GM12873 (cell line): ENCODE results near the gene ZNF280C.

Experiments
- TF ChIP-seq, protein P1 (sequence below): IDR thresholded peaks from 2 replicates; pipeline ENCODE4 v1.5.1; 2012; ENCODE audit warnings: low read depth, mild to moderate bottlenecking, moderate library complexity, low read length, control low read depth; ENCODE audit not compliant: insufficient read depth; ENCODE audit errors: missing control alignments

ZNF280C gene

DNA sequence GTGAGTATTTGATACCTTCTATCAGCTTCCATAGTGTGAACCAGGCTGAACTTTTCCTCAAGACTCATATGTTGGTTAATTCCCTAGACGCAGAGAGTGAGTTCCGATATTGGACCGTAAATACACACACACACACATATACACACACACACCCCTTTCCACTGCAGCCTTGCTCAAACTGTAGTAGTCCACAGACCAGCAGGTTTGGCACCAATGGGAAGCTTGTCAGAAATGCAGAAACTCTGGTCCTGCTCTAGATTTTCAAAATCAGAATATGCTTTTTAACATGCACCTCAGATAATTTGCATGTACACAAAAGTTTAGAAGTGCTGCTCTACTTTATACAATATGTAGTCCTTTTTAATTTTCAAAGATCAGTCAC lies 27.6 kb upstream of the ZNF280C start:
- TF ChIP-seq, protein P1, sequence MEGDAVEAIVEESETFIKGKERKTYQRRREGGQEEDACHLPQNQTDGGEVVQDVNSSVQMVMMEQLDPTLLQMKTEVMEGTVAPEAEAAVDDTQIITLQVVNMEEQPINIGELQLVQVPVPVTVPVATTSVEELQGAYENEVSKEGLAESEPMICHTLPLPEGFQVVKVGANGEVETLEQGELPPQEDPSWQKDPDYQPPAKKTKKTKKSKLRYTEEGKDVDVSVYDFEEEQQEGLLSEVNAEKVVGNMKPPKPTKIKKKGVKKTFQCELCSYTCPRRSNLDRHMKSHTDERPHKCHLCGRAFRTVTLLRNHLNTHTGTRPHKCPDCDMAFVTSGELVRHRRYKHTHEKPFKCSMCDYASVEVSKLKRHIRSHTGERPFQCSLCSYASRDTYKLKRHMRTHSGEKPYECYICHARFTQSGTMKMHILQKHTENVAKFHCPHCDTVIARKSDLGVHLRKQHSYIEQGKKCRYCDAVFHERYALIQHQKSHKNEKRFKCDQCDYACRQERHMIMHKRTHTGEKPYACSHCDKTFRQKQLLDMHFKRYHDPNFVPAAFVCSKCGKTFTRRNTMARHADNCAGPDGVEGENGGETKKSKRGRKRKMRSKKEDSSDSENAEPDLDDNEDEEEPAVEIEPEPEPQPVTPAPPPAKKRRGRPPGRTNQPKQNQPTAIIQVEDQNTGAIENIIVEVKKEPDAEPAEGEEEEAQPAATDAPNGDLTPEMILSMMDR: no peak

DNA sequence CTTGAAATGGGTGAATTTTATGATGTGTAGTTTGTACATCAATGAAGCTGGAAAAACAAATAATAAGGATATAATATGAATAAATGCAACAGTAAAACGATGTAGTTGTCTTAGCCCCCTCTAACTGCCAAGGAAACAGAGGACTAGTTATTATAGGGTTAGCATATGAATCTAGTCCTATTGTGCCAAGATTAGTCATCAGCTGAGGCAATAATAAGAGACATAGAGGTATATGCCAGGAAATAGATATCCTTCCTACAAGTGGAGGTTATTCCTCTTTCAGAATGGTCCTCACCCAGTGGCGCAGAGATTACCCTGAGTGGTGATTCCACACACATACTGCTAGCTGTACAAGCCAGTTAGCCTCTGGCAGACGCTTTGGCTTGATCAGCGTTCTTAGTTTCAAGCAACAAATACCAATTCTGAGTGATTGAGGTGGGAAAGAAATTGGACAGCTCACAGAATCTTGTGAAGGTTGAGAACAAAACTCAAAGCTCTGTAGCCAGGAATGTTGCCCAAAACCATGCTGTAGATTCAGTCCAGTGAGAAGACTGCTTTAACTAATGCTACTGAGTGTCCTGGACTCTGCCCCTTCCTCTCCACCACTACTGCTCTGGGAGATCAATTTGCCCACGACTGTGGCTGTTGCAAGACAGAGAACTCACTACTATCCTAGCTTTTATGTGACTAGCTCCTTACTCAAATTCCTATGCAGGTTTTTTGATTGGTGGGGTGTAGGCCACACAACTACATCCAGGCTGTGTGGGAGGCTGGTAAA lies 27.0 kb upstream of the ZNF280C start:
- TF ChIP-seq, protein P1: no peak

DNA sequence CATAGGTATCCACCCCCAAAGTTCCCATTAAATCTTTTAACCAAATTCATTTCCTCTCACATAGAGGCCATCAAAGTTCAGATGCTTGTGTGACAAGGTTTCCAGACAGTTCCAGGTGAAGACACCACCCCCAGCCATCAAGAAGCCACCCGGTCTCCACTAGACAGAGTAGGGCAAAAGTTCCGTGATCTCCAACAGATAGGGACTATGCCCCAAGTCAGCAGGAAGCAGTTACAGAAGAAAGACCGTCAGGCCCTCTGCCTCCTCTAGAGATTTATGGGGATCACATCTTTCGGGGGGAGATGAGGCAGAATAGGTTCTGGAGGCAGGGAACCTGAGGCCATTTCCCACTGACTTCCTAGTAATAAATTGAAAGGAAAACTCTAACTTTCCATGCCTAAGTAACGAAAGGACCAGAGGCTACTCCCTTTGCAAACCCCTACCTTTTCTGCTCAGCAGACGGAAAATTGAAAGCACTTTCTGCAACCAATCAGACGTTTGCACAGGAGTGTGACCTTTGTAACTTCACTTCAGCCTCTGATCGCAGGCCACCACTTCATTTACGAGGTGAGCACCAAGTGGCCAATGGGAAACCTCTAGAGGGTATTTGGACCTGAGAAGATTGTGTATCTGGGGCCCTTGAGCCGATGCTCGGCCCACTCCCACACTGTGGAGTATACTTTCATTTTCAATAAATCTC lies 18.5 kb upstream of the ZNF280C start:
- TF ChIP-seq, protein P1: no peak

DNA sequence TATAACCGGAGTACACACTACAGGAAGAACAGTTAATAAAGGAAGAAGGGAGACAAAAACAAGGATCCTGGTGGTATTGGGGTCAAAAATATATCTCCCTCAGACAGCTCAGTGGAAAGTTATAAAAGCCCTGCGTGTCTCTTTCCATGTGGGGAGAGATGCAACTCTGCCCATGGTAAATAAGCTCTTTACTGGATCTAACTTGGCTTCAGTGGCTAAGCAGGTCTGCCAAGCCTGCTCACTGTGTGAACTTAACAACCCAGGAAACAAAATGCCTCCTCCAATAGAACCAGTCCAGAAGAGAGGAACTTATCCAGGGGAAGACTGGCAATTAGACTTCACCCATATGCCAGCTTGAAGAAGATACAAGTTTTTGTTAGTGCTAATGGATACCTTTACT lies 17.0 kb upstream of the ZNF280C start:
- TF ChIP-seq, protein P1: no peak

DNA sequence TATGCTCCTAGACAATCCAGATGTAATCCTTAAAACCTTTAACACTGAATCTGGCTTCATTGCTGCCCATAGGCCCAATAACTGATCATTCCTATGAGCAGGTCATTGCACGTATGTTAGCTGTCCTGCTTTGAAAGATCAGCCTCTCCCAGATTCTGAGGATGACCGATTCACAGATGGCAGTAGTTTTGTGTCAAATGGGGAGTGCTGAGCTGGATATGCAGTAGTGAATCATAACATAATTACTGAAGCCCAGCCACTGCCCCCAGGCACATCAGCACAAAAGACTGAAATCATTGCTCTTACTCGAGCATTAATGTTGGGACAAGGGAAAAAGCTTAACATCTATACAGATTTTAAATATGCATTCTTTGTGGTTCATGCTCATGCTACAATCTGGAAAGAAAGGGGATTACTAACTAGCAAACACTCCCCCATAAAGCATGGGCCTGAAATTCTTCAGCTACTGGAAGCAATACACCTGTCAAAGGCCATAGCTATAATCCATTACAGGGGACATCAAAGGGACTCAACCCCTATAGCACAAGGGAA lies 16.4 kb upstream of the ZNF280C start:
- TF ChIP-seq, protein P1: no peak

DNA sequence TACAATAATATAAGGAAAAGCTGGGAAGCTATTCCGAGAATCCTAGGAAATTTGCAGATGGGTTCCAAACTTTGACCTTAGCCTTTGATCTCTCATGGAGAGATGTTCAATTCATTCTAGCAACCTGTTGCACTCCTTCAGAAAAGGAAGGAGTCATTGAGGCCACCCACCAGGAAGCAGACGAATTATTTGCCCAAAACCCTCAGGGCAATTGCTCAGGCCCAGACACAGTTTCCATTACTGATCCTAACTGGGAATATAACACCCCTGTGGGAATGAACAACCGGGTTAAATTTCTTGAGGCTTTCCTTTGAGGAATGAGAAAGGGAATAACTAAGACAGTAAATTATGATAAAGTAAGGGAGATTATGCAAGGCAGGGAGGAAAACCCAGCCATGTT lies 13.5 kb upstream of the ZNF280C start:
- TF ChIP-seq, protein P1: no peak

DNA sequence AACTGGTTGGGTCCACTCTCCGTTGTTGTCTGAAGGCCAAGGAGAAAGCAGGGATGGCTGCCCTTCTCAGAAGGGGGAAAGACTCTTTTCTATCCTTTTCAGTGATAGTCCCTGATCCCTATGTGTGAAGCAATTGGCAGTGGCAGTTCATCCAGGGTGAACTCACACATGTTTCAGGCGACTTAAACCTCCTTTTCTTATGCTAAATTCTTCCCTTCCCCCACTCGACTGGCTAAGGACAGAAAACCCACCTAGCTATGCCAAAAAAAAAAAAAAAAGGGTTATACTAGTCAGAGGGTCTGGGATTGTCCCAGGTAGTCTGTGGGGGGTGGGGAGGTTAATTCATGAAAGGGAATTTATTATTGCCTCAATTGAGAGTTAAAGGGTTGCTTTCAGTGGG lies 12.2 kb upstream of the ZNF280C start:
- TF ChIP-seq, protein P1: no peak
